GM19035 (cell line): ENCODE results near the gene PAX2.

Experiments
- ATAC-seq: cut with Tn5 transposase; IDR thresholded peaks from one replicate; pipeline ENCODE4 v1.9.1; 2021; ENCODE audit not compliant: unreplicated experiment

Gene PAX2

GRCh38 chr10:100831742-100832141 lies 86.4 kb downstream of the PAX2 start:
- ATAC-seq, result no peak

GRCh38 chr10:100835810-100836209 lies 90.4 kb downstream of the PAX2 start:
- ATAC-seq, result no peak

- ATAC-seq, result no peak
Measured at GRCh38 chr10:100836891-100837290, 91.5 kb downstream of the PAX2 start.

- no peak for ATAC-seq
Measured at GRCh38 chr10:100837300-100837699, 91.9 kb downstream of the PAX2 start.

- ATAC-seq, result no peak
Measured at GRCh38 chr10:100838986-100839385, 93.6 kb downstream of the PAX2 start.

GRCh38 chr10:100841528-100841927 lies 96.1 kb downstream of the PAX2 start:
- no peak for ATAC-seq

- ATAC-seq, result no peak
Measured at GRCh38 chr10:100847440-100847839, 102.1 kb downstream of the PAX2 start.

- no peak for ATAC-seq
Measured at GRCh38 chr10:100848770-100849169, 103.4 kb downstream of the PAX2 start.

GRCh38 chr10:100858261-100858660 lies 112.9 kb downstream of the PAX2 start:
- ATAC-seq, result no peak

- ATAC-seq, result no peak
Measured at GRCh38 chr10:100858747-100859483, 113.5 kb downstream of the PAX2 start.

GRCh38 chr10:100859484-100859763 lies 114.0 kb downstream of the PAX2 start:
- no peak for ATAC-seq

GRCh38 chr10:100863433-100863832 lies 118.1 kb downstream of the PAX2 start:
- no peak for ATAC-seq

GRCh38 chr10:100864036-100864885 lies 118.9 kb downstream of the PAX2 start:
- no peak for ATAC-seq

GRCh38 chr10:100864978-100865377 lies 119.6 kb downstream of the PAX2 start:
- ATAC-seq, result no peak

GRCh38 chr10:100866010-100866409 lies 120.6 kb downstream of the PAX2 start:
- ATAC-seq, result no peak

GRCh38 chr10:100866575-100867098 lies 121.3 kb downstream of the PAX2 start:
- no peak for ATAC-seq

- ATAC-seq, result no peak
Measured at GRCh38 chr10:100867261-100867963, 122.0 kb downstream of the PAX2 start.

GRCh38 chr10:100868382-100868781 lies 123.0 kb downstream of the PAX2 start:
- no peak for ATAC-seq

- no peak for ATAC-seq
Measured at GRCh38 chr10:100869399-100869798, 124.0 kb downstream of the PAX2 start.

- ATAC-seq, result no peak
Measured at GRCh38 chr10:100872034-100872791, 126.8 kb downstream of the PAX2 start.
